SU-DHL-6 (cell line): ENCODE data around the gene UBALD2.

Experiments
- H2AFZ ChIP-seq: fragments of 200-600 bp; sonication (generic); 2 replicates; pipeline ENCODE4 v1.6.1; 2014; ENCODE audit warnings: low read depth, mild to moderate bottlenecking, moderate library complexity, mixed read lengths, antibody characterized with exemption, low read length; ENCODE audit not compliant: severe bottlenecking
- H3F3A ChIP-seq: fragments of 200-600 bp; shearing (Covaris generic); 2 replicates; pipeline ENCODE4 v1.6.0; 2016; ENCODE audit warnings: antibody characterized with exemption, mild to moderate bottlenecking; ENCODE audit not compliant: insufficient read depth
- H3K27ac ChIP-seq: fragments of 200-600 bp; sonication (generic); 2 replicates; pipeline ENCODE4 v1.5.1; 2016; ENCODE audit warnings: low read depth, mild to moderate bottlenecking, low read length, moderate library complexity, mixed read lengths
- H3K27me3 ChIP-seq: fragments of 200-600 bp; sonication (generic), shearing (Covaris generic); 2 replicates; pipeline ENCODE4 v1.6.0; 2014; ENCODE audit warnings: mild to moderate bottlenecking, low read length
- H3K36me3 ChIP-seq: fragments of 200-600 bp; sonication (generic); 2 replicates; pipeline ENCODE4 v1.6.1; 2014; ENCODE audit warnings: mild to moderate bottlenecking, low read length, mixed read lengths
- H3K4me2 ChIP-seq: fragments of 300-600, 200-600 bp; shearing (Covaris generic), sonication (generic); 2 replicates; pipeline ENCODE4 v1.6.0; 2014; ENCODE audit warnings: low read length, low read depth, mild to moderate bottlenecking; ENCODE audit not compliant: poor library complexity, severe bottlenecking
- H3K4me3 ChIP-seq: fragments of 200-600 bp; sonication (generic); 2 replicates; pipeline ENCODE4 v1.5.1; 2014; ENCODE audit warnings: antibody characterized with exemption, low read length, mild to moderate bottlenecking, mixed read lengths; ENCODE audit not compliant: insufficient read depth, poor library complexity, severe bottlenecking
- H3K79me2 ChIP-seq: fragments of 200-600 bp; sonication (generic); 2 replicates; pipeline ENCODE4 v1.6.1; 2014; ENCODE audit warnings: mild to moderate bottlenecking, low read length, moderate library complexity; ENCODE audit not compliant: insufficient read depth
- H3K9ac ChIP-seq: fragments of 200-600 bp; sonication (generic); 2 replicates; pipeline ENCODE4 v1.7.0; 2014; ENCODE audit warnings: mild to moderate bottlenecking, low read length
- H3K9me2 ChIP-seq: fragments of 200-600 bp; sonication (generic); replicated peaks from 2 replicates; pipeline ENCODE4 v1.6.1; 2014; ENCODE audit warnings: low read length; ENCODE audit not compliant: insufficient read depth
- H3K9me3 ChIP-seq: fragments of 200-600 bp; sonication (generic); 2 replicates; pipeline ENCODE4 v1.6.1; 2014; ENCODE audit warnings: low read length, mixed read lengths; ENCODE audit not compliant: insufficient read depth
- H4K20me1 ChIP-seq: fragments of 200-600 bp; sonication (generic); 2 replicates; pipeline ENCODE4 v1.6.1; 2014; ENCODE audit warnings: low read depth, mild to moderate bottlenecking, antibody characterized with exemption, low read length, moderate library complexity, mixed read lengths
- CTCF ChIP-seq: fragments of 200-600 bp; sonication (generic); IDR thresholded peaks from one replicate; pipeline ENCODE4 v1.5.1; 2017; ENCODE audit warnings: antibody characterized with exemption, mild to moderate bottlenecking, low read length, moderate library complexity; ENCODE audit not compliant: insufficient read depth, poor library complexity, severe bottlenecking
- EZH2phosphoT487 ChIP-seq: fragments of 200-600 bp; sonication (generic), shearing (Covaris generic); conservative IDR thresholded peaks from 2 replicates; pipeline ENCODE4 v1.6.1; 2018; ENCODE audit warnings: mild to moderate bottlenecking, antibody characterized with exemption, low read length, moderate library complexity, mixed read lengths

The UBALD2 gene

DNA sequence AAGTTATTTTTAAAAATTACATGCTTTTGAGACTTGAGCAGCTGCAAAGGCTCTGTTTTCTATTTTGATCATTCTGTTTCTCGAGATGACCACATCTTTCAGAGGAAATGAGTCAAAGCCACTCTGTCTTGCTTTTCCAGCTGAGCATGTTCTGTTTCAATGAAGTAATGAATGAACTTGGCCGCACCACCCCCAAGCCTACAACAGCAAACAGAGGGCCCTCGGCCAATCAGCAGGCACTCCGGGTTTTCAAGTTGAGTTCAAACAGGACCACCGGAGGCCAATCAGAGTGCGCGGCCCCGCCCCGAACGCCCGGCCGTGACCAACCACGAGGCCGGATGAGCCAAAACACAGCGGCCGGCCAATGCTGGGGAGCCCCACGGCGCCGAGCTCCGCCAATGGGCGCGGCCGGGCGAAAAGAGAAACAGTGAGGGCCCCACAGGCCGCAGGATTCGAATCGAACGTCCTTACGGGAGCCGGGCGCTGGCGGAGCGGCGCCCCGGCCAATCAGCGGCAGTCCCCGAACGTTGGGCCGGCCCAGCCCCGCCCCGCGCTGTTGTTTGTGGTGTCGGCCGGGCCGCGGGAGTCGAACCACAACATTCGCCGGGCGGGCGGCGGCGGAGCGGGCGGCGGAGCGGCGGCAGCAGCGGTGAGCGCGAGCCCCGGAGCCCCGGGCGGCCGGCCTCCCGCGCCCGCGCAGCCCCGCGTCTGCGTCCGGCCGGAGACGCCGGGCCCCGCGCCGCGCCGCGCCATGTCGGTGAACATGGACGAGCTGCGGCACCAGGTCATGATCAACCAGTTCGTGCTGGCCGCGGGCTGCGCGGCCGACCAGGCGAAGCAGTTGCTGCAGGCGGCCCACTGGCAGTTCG lies at the start of gene UBALD2:
Gene UBALD2, plus strand, starts transcription at position 594 of the 869 bp plus-strand sequence. Its CDS starts 158 bp downstream, at position 752.
- peak within 1 kb of the TSS; percentile 98 for H3K27ac ChIP-seq
- no peaks in the 10 kb centered on the region for H3K27me3 ChIP-seq
- H3K9me3 ChIP-seq = no peaks in the 10 kb centered on the region
- H4K20me1 ChIP-seq = no peaks in the 10 kb centered on the region
- peaks cover 25% of the 10 kb centered on the region for H3K79me2 ChIP-seq
- H3K9ac ChIP-seq = peak within 1 kb of the TSS; percentile 79
- no peak for TF ChIP-seq EZH2phosphoT487
- no peak for TF ChIP-seq CTCF
- no peaks in the 10 kb centered on the region for H3K36me3 ChIP-seq
- no peak within 1 kb of the TSS for H2AFZ ChIP-seq
- peaks cover 77% of the 10 kb centered on the region for H3F3A ChIP-seq
- peak within 1 kb of the TSS; percentile 81 for H3K4me3 ChIP-seq
- H3K4me2 ChIP-seq = peak within 1 kb of the TSS; percentile 96
- H3K9me2 ChIP-seq = no peaks in the 10 kb centered on the region

DNA sequence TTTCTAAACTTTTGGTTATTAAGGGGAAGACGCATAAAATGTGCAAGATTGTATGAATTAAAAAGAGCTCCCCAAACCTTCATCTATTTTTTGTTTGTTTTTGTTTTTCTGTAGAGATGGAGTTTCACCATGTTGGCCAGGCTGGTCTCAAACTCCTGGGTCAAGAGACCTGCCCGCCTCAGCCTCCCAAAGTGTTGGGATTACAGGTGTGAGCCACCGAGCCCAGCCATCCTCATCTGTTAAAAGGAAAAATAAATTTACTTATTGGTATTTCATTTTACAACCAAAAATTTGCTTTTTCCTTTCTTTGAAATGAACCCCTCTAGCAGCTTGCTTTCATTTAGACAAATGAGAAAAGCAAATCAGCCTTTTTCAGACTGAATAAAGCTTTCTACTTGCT lies 48.1 kb upstream of the UBALD2 start:
- Histone ChIP-seq H3K27me3 (no peaks in the 10 kb centered on the region), H3K9ac (no peak overlapping the region), H3K27ac (no peak overlapping the region), H3F3A (no peaks in the 10 kb centered on the region), H3K79me2 (no peaks in the 10 kb centered on the region), H3K36me3 (no peaks in the 10 kb centered on the region), H3K4me3 (no peak overlapping the region), H2AFZ (no peak overlapping the region), H4K20me1 (no peaks in the 10 kb centered on the region), H3K9me3 (no peaks in the 10 kb centered on the region), H3K4me2 (no peak overlapping the region), H3K9me2 (no peaks in the 10 kb centered on the region)
- TF ChIP-seq CTCF = no peak
- TF ChIP-seq EZH2phosphoT487 = no peak

DNA sequence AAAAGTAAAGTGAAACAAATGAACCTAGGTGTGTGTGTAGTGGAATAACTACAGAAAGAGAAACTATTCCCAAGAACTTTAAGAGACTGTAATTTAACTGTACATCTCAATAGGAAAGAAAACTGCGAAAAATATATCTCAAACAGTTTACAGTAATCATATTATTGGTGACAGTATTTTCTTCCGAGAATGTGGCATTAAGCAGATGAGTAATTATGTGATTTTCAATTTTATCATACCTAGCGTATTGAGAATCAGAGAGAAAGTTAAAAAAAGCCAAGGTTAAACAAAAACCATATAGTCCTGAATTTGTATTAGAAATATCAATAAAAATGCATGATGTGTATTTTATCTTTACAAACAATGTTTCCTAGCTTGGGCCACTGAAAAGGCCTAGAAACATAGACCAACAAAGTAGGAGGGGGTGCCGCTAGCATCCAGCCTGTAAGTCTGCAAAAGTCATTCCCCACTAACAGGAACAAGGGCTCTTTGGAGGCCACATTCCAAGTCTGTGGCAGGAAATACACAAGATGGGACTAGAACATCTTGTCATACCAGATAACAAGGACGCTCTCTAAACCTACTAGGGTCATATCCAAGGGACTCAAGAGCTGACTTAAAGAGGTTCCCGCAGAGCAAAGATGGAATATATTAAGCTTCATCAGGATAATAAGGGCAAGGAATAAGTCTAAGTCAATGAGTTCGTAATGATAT lies 45.3 kb upstream of the UBALD2 start:
- H3K79me2 ChIP-seq = no peaks in the 10 kb centered on the region
- no peak overlapping the region for H3K4me3 ChIP-seq
- H4K20me1 ChIP-seq = no peaks in the 10 kb centered on the region
- no peak overlapping the region for H2AFZ ChIP-seq
- no peaks in the 10 kb centered on the region for H3F3A ChIP-seq
- no peak overlapping the region for H3K4me2 ChIP-seq
- no peaks in the 10 kb centered on the region for H3K36me3 ChIP-seq
- no peaks in the 10 kb centered on the region for H3K9me2 ChIP-seq
- TF ChIP-seq EZH2phosphoT487 = no peak
- TF ChIP-seq CTCF = no peak
- H3K27me3 ChIP-seq = no peaks in the 10 kb centered on the region
- no peaks in the 10 kb centered on the region for H3K9me3 ChIP-seq
- H3K9ac ChIP-seq = no peak overlapping the region
- no peak overlapping the region for H3K27ac ChIP-seq
